HL-60 (cell line): ENCODE data around the gene RUNX3.

Source experiments
- GABPA ChIP-seq: IDR thresholded peaks from 2 replicates; pipeline ENCODE4 v1.6.1; 2012; ENCODE audit warnings: low read depth
- REST ChIP-seq: IDR thresholded peaks from 2 replicates; pipeline ENCODE4 v1.6.1; 2012; ENCODE audit warnings: low read depth; ENCODE audit not compliant: insufficient replicate concordance
- TF ChIP-seq, protein P1 (sequence below): IDR thresholded peaks from one replicate; pipeline ENCODE4 v1.5.1; 2011; ENCODE audit warnings: low read length, control low read depth, inconsistent platforms; ENCODE audit not compliant: insufficient read depth

DNA sequence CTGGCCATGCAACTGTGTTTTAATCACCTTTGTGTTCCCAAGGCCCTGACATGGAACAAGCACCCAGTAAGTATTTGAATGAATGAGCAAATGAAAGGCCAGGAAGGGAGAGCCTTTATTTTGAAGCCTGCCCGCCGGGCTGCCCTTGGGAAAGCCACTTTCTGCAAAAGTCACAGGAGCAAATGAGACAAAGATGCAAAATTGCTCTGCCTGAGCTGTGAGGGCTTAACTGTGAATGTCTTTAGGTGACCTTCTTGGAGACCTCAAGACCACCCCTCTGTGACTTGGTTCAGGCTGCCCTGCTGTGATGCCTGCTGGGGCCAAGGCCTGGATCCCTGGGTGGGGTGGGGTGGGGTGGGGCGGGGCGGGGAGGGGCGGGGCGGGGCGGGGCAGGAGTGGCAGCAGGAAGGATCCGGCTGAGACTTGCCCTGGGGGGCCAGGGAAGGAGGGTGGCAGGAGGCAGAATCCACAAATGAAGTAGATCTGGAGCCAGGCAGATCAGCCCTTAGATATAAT is 54.0 kb downstream of the RUNX3 start:
- TF ChIP-seq, protein P1, sequence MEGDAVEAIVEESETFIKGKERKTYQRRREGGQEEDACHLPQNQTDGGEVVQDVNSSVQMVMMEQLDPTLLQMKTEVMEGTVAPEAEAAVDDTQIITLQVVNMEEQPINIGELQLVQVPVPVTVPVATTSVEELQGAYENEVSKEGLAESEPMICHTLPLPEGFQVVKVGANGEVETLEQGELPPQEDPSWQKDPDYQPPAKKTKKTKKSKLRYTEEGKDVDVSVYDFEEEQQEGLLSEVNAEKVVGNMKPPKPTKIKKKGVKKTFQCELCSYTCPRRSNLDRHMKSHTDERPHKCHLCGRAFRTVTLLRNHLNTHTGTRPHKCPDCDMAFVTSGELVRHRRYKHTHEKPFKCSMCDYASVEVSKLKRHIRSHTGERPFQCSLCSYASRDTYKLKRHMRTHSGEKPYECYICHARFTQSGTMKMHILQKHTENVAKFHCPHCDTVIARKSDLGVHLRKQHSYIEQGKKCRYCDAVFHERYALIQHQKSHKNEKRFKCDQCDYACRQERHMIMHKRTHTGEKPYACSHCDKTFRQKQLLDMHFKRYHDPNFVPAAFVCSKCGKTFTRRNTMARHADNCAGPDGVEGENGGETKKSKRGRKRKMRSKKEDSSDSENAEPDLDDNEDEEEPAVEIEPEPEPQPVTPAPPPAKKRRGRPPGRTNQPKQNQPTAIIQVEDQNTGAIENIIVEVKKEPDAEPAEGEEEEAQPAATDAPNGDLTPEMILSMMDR, result no peak
- no peak for TF ChIP-seq GABPA
- TF ChIP-seq REST, result no peak
